SK-N-SH (cell line): ENCODE data around the gene MCM3AP. TPM values are rescaled to one million over a fixed set of nuclear protein-coding genes. Genes with fewer than 3 reads are reported as not detected.

Source experiments
- CTCF ChIA-PET: fragments of 300-600, 350-600 bp; formaldehyde crosslinking; extraction: SDS; loops from one replicate; lab custom pipeline; 2021; lab: Yijun Ruan, JAX
- POLR2A ChIA-PET: fragments of 350-600 bp; sonication (Branson Sonifier 250); formaldehyde crosslinking; extraction: SDS; loops from one replicate; lab custom pipeline; 2020; ENCODE audit warnings: antibody characterized with exemption, inconsistent platforms; lab: Yijun Ruan, JAX
- DNase-seq: peaks from one replicate; pipeline ENCODE4 v3.0.0; 2012
- H2AFZ ChIP-seq: fragments of 200-600 bp; sonication (generic); 2 replicates; pipeline ENCODE4 v1.8.1; 2016; ENCODE audit warnings: antibody characterized with exemption, mild to moderate bottlenecking, low read depth
- H3F3A ChIP-seq: fragments of 200-600 bp; sonication (generic); replicated peaks from 2 replicates; pipeline ENCODE3; 2016; ENCODE audit warnings: antibody characterized with exemption, mild to moderate bottlenecking; ENCODE audit not compliant: insufficient read depth
- H3K27ac ChIP-seq, 2 experiments: fragments of 200-500 bp in 1 of 2; fragments of 200-600 bp in 1 of 2; sonication (Bioruptor generic) in 1 of 2; sonication (generic), shearing (Covaris generic) in 1 of 2; 2 replicates each; pipeline versions ENCODE4 v1.5.1 to v1.6.1; 2014 to 2016; ENCODE audit warnings: low read depth in 2 of 2, inconsistent platforms in 1 of 2, low read length in 1 of 2, mild to moderate bottlenecking in 1 of 2, mixed read lengths in 1 of 2
- H3K27me3 ChIP-seq: fragments of 200-600 bp; sonication (generic), shearing (Covaris generic); 2 replicates; pipeline ENCODE4 v1.6.1; 2016; ENCODE audit warnings: mixed run types; ENCODE audit not compliant: insufficient read depth
- H3K36me3 ChIP-seq, 2 experiments: fragments of 200-500 bp in 1 of 2; fragments of 200-600 bp in 1 of 2; sonication (Bioruptor generic) in 1 of 2; sonication (generic) in 1 of 2; replicated peaks in 1 of 2; 2 replicates each; pipeline versions ENCODE3 to v1.5.1; 2014 to 2016; ENCODE audit warnings: low read length in 1 of 2, mild to moderate bottlenecking in 1 of 2; ENCODE audit not compliant: insufficient read depth in 2 of 2, control insufficient read depth in 1 of 2
- H3K4me1 ChIP-seq, 2 experiments: fragments of 200-500 bp in 1 of 2; fragments of 200-600 bp in 1 of 2; sonication (Bioruptor generic) in 1 of 2; sonication (generic), shearing (Covaris generic) in 1 of 2; 2 replicates each; pipeline versions ENCODE4 v1.5.1 to v1.6.1; 2014 to 2016; ENCODE audit warnings: low read depth in 1 of 2, low read length in 1 of 2, mixed run types in 1 of 2; ENCODE audit not compliant: insufficient read depth in 2 of 2, control insufficient read depth in 1 of 2
- H3K4me2 ChIP-seq: fragments of 200-600 bp; sonication (generic), shearing (Covaris generic); 2 replicates; pipeline ENCODE4 v1.6.1; 2017; ENCODE audit warnings: mixed run types
- H3K4me3 ChIP-seq, 2 experiments: fragments of 200-500 bp in 1 of 2; fragments of 200-600 bp in 1 of 2; sonication (Bioruptor generic) in 1 of 2; sonication (generic), shearing (Covaris generic) in 1 of 2; 2 replicates each; pipeline versions ENCODE4 v1.5.1 to v1.8.1; 2014 to 2016; ENCODE audit warnings: low read depth in 2 of 2, inconsistent platforms in 1 of 2, low read length in 1 of 2, mild to moderate bottlenecking in 1 of 2, mixed read lengths in 1 of 2, moderate library complexity in 1 of 2
- H3K79me2 ChIP-seq: fragments of 200-600 bp; sonication (generic); 2 replicates; pipeline ENCODE4 v1.8.1; 2017; ENCODE audit warnings: mild to moderate bottlenecking; ENCODE audit not compliant: insufficient read depth
- H3K9ac ChIP-seq: fragments of 200-600 bp; sonication (generic); 2 replicates; pipeline ENCODE4 v1.6.1; 2017; ENCODE audit warnings: mixed run types
- H3K9me2 ChIP-seq: fragments of 200-600 bp; sonication (generic); 2 replicates; pipeline ENCODE4 v1.6.1; 2017; ENCODE audit warnings: mixed run types
- H3K9me3 ChIP-seq: fragments of 200-600 bp; sonication (generic); 2 replicates; pipeline ENCODE4 v1.6.1; 2017; ENCODE audit warnings: mixed run types, mild to moderate bottlenecking, moderate library complexity
- H4K20me1 ChIP-seq: fragments of 200-600 bp; sonication (generic); 2 replicates; pipeline ENCODE4 v1.6.1; 2017; ENCODE audit warnings: mild to moderate bottlenecking, mixed run types; ENCODE audit not compliant: insufficient read depth
- CTCF ChIP-seq: fragments of 200-600 bp; sonication (generic); IDR thresholded peaks from 2 replicates; pipeline ENCODE4 v1.6.1; 2017; ENCODE audit warnings: antibody characterized with exemption, mild to moderate bottlenecking, moderate library complexity
- GATA2 ChIP-seq: sonication (generic); formaldehyde crosslinking; IDR thresholded peaks from 2 replicates; pipeline ENCODE4 v1.5.0; 2020; ENCODE audit warnings: mild to moderate bottlenecking, missing genetic modification reagents
- RAD21 ChIP-seq: IDR thresholded peaks from 2 replicates; pipeline ENCODE4 v1.6.1; 2012; ENCODE audit warnings: mild to moderate bottlenecking, low read length
- SMC3 ChIP-seq: IDR thresholded peaks from 2 replicates; pipeline ENCODE4 v1.6.1; 2012; ENCODE audit warnings: low read depth, low read length, improper control_type of control experiment
- TAF1 ChIP-seq: IDR thresholded peaks from 2 replicates; pipeline ENCODE4 v1.6.1; 2012; ENCODE audit warnings: low read depth, mild to moderate bottlenecking, low read length, moderate library complexity, borderline replicate concordance
- USF2 ChIP-seq: fragments of 150-350 bp; IDR thresholded peaks from 2 replicates; pipeline ENCODE4 v1.6.1; 2017; ENCODE audit warnings: antibody characterized with exemption, low read length, low read depth, borderline replicate concordance
- WGBS: methylation state at CpG from one replicate; pipeline ENCODE4 v1.1.6; 2017; ENCODE audit warnings: low lambda C conversion rate; 5-methylcytosine and 5-hydroxymethylcytosine counted together
- polyA plus RNA-seq, 3 experiments: library from polyadenylated mRNA; depleted of rRNA; stranded (reverse); fragments of >200 nt; gene quantifications; 2 replicates each; pipeline ENCODE4 v1.2.3, GENCODE V29; 2012
- TF ChIP-seq, protein P1 (sequence below): IDR thresholded peaks from 2 replicates; pipeline ENCODE4; 2012
- TF ChIP-seq, protein P2 (sequence below): IDR thresholded peaks from 2 replicates; pipeline ENCODE4 v1.4.0; 2012; ENCODE audit warnings: low read depth

Gene MCM3AP
- polyA plus RNA-seq, 1 of the 3 experiments (the other 2 are of a cell fraction): 42.9 TPM

- H3K27me3 ChIP-seq: no peaks in the 10 kb centered on the region
- peaks cover 0 to 41% of the 10 kb centered on the region in 2 experiments for H3K36me3 ChIP-seq
- DNase-seq: no peak
- H3K27ac ChIP-seq: no peak overlapping the region
- H3K4me3 ChIP-seq: no peak overlapping the region
- no peaks in the 10 kb centered on the region for H3K79me2 ChIP-seq
- ChIA-PET POLR2A (no interaction called here), CTCF (interaction anchor here (0.7 to 1.5 kb wide), 4 partner anchors 22 to 67 kb away, joined by 3 to 6 read pairs (median 4); no protein-coding TSS in a partner anchor)
- H3K9ac ChIP-seq: no peak overlapping the region
- no peaks in the 10 kb centered on the region for H4K20me1 ChIP-seq
- H3K4me1 ChIP-seq: peaks cover 0 to 22% of the 10 kb centered on the region in 2 experiments; a peak in 1 of 4 replicates
- no peak overlapping the region for H2AFZ ChIP-seq
- no peak overlapping the region for H3K4me2 ChIP-seq
- H3K9me2 ChIP-seq: no peaks in the 10 kb centered on the region
- H3K9me3 ChIP-seq: no peaks in the 10 kb centered on the region
- 85% methylated on average over 10 of the region's 16 CpGs for WGBS
- no peaks in the 10 kb centered on the region for H3F3A ChIP-seq
- no peak for TF ChIP-seq GATA2
- TF ChIP-seq SMC3: 0 out of 2 replicates have a peak, but pooled peaks have one; percentile 17
- TF ChIP-seq USF2: no peak
- TF ChIP-seq, protein P1, sequence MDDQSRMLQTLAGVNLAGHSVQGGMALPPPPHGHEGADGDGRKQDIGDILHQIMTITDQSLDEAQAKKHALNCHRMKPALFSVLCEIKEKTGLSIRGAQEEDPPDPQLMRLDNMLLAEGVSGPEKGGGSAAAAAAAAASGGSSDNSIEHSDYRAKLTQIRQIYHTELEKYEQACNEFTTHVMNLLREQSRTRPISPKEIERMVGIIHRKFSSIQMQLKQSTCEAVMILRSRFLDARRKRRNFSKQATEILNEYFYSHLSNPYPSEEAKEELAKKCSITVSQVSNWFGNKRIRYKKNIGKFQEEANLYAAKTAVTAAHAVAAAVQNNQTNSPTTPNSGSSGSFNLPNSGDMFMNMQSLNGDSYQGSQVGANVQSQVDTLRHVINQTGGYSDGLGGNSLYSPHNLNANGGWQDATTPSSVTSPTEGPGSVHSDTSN: no peak
- peak; percentile 23; the same call in 1 of the 2 replicates for TF ChIP-seq CTCF
- TF ChIP-seq TAF1: no peak
- TF ChIP-seq, protein P2, sequence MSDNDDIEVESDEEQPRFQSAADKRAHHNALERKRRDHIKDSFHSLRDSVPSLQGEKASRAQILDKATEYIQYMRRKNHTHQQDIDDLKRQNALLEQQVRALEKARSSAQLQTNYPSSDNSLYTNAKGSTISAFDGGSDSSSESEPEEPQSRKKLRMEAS: no peak
- no peak for TF ChIP-seq RAD21
Observed at GRCh38 chr21:46210378-46211136, 74.9 kb downstream of the MCM3AP start.
